GM10266 (cell line): ENCODE data around the gene FNDC8.
A peak's percentile ranks its signal among the peaks of the same experiment; 100 is the strongest.
"Not testable (repeated sequence)": the region's sequence is repeated elsewhere in the genome, so short reads cannot be mapped to it uniquely, and the experiment has no call there.

Experiments used
- DNase-seq: peaks from one replicate; pipeline ENCODE4 v3.0.0; 2012; ENCODE audit errors: extremely low spot score
- TF ChIP-seq, protein P1 (sequence below): IDR thresholded peaks from 2 replicates; pipeline ENCODE4 v1.5.1; 2012; ENCODE audit warnings: mild to moderate bottlenecking, low read depth; ENCODE audit not compliant: control insufficient read depth, insufficient read depth; ENCODE audit errors: missing control alignments

FNDC8 gene

DNA sequence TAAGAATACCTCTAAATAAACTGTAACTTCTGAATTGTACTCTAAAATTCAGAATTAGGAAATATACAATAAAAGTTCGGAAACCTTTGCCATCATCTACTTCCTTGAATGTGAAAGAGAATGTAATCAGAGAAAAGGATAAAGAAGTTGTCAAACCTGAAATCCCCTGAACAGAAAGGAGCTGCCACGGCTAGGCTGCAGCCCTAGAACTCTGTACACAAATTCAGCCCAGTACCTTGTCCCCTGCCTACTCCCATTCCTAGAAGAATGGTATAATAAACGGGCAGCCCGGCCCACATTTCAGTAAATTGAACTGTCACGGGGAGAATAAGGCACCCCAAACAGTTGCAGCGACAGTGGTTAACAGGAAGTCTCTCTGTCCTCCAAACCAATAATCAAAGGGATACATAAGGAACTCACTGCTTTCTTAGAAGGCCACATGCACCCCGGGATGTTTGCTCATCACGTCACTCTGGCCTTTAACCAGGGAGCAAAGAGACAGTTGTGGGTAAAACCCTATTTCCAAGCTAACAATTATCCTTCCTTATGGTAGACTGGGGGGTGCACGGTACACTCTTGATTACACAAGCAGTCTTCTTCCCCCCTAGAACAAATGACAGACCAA lies 33.6 kb upstream of the FNDC8 start:
- DNase-seq, result peak; percentile 25
- TF ChIP-seq, protein P1, sequence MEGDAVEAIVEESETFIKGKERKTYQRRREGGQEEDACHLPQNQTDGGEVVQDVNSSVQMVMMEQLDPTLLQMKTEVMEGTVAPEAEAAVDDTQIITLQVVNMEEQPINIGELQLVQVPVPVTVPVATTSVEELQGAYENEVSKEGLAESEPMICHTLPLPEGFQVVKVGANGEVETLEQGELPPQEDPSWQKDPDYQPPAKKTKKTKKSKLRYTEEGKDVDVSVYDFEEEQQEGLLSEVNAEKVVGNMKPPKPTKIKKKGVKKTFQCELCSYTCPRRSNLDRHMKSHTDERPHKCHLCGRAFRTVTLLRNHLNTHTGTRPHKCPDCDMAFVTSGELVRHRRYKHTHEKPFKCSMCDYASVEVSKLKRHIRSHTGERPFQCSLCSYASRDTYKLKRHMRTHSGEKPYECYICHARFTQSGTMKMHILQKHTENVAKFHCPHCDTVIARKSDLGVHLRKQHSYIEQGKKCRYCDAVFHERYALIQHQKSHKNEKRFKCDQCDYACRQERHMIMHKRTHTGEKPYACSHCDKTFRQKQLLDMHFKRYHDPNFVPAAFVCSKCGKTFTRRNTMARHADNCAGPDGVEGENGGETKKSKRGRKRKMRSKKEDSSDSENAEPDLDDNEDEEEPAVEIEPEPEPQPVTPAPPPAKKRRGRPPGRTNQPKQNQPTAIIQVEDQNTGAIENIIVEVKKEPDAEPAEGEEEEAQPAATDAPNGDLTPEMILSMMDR, result no peak

DNA sequence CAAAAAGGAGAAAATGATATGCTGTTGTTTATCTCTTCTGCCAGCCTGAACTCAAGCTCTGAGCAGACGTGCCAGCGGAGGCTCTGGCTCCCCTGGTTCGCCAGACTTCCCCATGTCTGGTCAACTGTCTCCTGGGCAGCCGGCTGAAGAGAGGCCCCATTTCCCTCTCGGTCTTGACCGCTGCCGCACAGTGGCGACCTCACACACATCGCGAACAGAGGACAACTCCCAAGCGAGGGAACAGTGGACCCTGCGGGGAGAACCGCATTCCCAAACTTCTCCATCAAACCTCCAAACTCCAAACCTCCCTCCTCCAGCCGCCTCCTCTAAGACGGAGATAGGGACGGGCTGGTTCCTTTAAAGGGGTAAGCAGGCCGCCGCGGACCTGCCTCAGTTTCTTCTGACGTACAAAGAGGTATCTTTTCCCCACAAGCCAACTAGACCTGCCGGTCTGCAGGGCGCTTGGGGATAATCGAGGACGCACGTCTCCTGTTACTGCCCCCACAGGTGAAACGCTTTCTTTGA lies 33.0 kb upstream of the FNDC8 start:
- DNase-seq, result peak; percentile 23
- TF ChIP-seq, protein P1, result peak; percentile 10

DNA sequence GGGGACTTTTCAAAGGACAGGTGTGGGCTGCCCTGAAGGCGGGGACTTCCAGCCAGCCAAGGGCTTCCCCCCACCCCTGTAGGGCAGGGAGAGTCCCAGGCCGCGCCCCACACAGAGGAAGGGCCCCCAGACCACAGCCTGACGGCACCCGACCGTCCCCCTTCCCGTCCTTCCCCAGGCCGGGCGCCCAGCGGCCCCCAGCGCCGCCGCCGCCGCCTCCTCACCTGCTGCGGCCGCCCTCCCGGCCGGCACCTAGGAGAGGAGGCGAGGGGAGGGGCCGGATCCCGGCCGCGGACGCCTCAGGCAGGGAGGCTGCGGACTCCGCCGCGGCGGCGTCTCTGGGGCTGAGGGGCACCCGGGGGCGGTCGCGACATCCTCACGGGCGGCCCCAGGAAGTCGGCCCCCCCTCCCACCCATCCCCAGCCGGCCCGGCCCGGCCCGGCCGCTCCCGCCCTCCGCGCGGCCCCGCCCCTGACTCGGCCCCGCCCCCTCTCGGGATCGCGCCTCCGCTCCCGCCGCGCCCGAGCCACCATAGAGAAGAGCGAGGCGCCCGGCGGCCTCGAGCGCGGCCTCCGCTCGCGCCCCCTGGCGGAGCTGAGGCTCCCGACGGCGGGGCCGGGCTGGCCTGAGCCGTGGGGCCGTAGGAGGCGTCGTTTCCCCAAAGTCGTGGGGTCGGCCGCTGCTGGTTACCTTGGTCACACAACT lies 32.4 kb upstream of the FNDC8 start:
- peak; percentile 94 for DNase-seq
- TF ChIP-seq, protein P1, result peak; percentile 91

DNA sequence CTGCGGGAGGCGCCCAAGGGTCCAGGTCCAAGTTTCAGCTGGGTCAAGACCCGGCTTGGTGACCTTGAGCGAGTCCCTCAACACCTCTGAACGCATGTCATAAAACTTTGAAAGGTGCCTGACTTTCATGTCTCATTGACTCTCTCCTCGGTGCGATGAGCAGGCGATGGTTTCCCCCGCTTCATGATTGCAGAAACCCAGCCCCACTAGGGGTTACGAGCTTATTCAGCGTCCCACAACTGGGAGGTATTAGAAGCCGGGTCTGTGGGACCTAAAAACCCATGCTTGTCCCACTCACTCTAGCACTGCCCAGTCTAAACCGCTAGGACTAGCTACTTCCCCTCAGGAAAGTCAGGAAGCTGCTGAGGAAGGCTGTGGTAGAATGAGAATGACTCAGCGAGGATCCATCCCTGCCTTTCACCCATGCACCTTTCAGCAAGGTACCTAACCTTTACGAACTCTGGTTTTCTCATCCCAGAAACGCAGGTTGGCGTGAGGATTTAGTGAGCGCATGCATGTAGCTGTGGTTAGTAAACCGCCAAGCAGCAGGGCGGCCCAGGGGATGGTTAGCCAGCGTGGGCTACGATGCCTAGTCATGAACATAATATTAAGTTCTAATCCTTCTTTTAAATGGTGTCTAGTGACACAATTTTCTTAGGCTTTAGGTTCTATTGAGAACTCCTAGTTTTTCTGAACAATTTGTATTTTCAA lies 31.7 kb upstream of the FNDC8 start:
- TF ChIP-seq, protein P1, result no peak
- peak; percentile 27 for DNase-seq

DNA sequence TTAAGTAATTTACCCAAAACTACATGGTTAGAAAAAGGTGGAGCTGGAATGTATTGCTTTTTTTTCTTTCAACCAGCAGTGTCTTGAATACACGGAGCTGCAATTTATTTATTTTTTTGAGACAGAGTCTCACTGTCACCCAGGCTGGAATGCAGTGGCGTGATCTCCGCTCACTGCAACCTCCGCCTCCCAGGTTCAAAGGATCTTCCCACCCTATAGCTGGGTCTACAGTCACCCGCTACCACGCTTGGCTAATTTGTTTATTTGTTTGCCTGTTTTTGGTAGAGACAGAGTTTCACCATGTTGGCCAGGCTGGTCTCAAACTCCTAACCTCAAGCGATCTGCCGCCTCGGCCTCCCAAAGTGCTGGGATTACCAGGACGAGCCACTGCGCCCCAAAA lies 30.7 kb upstream of the FNDC8 start:
- DNase-seq, result not testable (repeated sequence)

DNA sequence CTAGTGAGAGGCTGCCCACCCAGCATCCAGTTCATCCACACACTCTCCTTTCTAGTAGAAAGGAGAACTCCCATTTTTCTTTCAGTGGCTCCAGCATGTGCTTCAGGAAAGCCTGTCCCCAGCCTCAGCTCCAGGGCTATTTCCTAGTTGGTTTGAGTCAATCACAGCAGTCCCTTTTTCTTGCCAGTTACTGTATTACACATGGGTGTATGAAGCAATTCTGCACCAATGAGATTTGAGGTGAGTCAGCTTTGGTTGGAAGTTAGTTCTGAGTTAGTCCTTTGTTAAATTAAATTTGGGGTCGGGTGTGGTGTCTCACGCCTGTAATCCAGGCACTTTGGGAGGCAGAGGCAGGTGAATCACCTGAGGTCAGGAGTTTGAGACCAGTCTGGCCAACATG lies 26.5 kb upstream of the FNDC8 start:
- no peak for DNase-seq
- TF ChIP-seq, protein P1, result no peak

DNA sequence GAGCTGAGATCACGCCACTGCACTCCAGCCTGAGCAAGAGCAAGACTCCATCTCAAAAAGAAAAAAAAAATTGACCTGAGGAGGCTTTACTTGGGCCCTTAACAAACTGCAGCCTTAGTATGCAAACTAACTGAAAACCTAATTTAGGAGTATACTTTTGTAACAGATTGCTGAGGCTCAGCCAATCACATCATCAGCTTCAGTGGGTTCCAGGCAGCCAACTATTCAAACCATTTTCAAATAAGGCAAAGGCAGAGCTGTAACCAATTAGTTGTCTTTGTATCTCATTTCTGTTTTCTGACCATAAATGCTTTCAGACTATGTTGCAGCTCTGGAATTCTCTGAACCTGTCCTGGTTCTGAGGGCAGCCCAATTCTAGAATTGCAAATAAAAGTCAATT lies 25.7 kb upstream of the FNDC8 start:
- no peak for DNase-seq

More for the DNA sequence above, 25.7 kb upstream of the FNDC8 start:
- TF ChIP-seq, protein P1, result no peak
